ENCODE measurements around the gene NFATC2.

GRCh38 chr20:51402201-51402600 is 140.3 kb downstream of the NFATC2 start:
- TF ChIP-seq, protein P1, sequence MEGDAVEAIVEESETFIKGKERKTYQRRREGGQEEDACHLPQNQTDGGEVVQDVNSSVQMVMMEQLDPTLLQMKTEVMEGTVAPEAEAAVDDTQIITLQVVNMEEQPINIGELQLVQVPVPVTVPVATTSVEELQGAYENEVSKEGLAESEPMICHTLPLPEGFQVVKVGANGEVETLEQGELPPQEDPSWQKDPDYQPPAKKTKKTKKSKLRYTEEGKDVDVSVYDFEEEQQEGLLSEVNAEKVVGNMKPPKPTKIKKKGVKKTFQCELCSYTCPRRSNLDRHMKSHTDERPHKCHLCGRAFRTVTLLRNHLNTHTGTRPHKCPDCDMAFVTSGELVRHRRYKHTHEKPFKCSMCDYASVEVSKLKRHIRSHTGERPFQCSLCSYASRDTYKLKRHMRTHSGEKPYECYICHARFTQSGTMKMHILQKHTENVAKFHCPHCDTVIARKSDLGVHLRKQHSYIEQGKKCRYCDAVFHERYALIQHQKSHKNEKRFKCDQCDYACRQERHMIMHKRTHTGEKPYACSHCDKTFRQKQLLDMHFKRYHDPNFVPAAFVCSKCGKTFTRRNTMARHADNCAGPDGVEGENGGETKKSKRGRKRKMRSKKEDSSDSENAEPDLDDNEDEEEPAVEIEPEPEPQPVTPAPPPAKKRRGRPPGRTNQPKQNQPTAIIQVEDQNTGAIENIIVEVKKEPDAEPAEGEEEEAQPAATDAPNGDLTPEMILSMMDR (IDR thresholded peaks at IDR 0.05; ENCODE audit: poor library complexity): no peak
- TF ChIP-seq EZH2 (IDR thresholded peaks at IDR 0.05; ENCODE audit: borderline replicate concordance): no peak
